Endodermal cell (in vitro differentiated cells): ENCODE measurements around the gene FTO. TPM values are rescaled to one million over a fixed set of nuclear protein-coding genes. Genes with fewer than 3 reads are reported as not detected.
A peak's percentile ranks its signal among the peaks of the same experiment; 100 is the strongest.

ENCODE experiments used
- DNase-seq: peaks from one replicate; pipeline ENCODE4 v3.0.0-alpha.2; 2017
- H3K27ac ChIP-seq: 2 replicates; pipeline ENCODE4 v1.5.1; 2013; ENCODE audit warnings: mild to moderate bottlenecking, low read depth, low read length, moderate library complexity
- H3K27me3 ChIP-seq: 2 replicates; pipeline ENCODE4 v1.6.1; 2013; ENCODE audit warnings: mild to moderate bottlenecking, low read length, moderate library complexity; ENCODE audit not compliant: insufficient read depth, control insufficient read depth, poor library complexity, severe bottlenecking
- H3K36me3 ChIP-seq: 2 replicates; pipeline ENCODE4 v1.7.0; 2013; ENCODE audit warnings: mild to moderate bottlenecking, low read length, moderate library complexity; ENCODE audit not compliant: control insufficient read depth, insufficient read depth
- H3K4me1 ChIP-seq: one replicate; pipeline ENCODE4 v1.7.0; 2013; ENCODE audit warnings: low read length; ENCODE audit not compliant: control insufficient read depth, insufficient read depth
- H3K4me3 ChIP-seq: 2 replicates; pipeline ENCODE4 v1.5.1; 2013; ENCODE audit warnings: mild to moderate bottlenecking, low read length, moderate library complexity
- H3K9ac ChIP-seq: 2 replicates; pipeline ENCODE4 v1.6.1; 2013; ENCODE audit warnings: mild to moderate bottlenecking, low read length, moderate library complexity; ENCODE audit not compliant: poor library complexity, severe bottlenecking; ENCODE audit errors: extremely low read depth
- H3K9me3 ChIP-seq: 2 replicates; pipeline ENCODE4 v1.6.1; 2013; ENCODE audit warnings: mild to moderate bottlenecking, low read length, moderate library complexity; ENCODE audit not compliant: control insufficient read depth
- H3K27ac Mint-ChIP-seq: 2 replicates; pipeline ENCODE4 v1.8.0; 2020; ENCODE audit warnings: mixed read lengths
- H3K27me3 Mint-ChIP-seq: 2 replicates; pipeline ENCODE4 v1.8.0; 2021; ENCODE audit warnings: mild to moderate bottlenecking, mixed read lengths; ENCODE audit not compliant: insufficient read depth
- H3K36me3 Mint-ChIP-seq: 2 replicates; pipeline ENCODE4 v1.8.0; 2020; ENCODE audit warnings: low read depth, mixed read lengths
- H3K4me1 Mint-ChIP-seq: 2 replicates; pipeline ENCODE4 v1.8.0; 2020; ENCODE audit warnings: mixed read lengths
- H3K4me3 Mint-ChIP-seq: 2 replicates; pipeline ENCODE4 v1.8.0; 2020; ENCODE audit warnings: mild to moderate bottlenecking, moderate library complexity, mixed read lengths
- H3K9me3 Mint-ChIP-seq: 2 replicates; pipeline ENCODE4 v1.8.0; 2020; ENCODE audit warnings: mild to moderate bottlenecking, mixed read lengths
- CTCF ChIP-seq: fragments of 200-600 bp; sonication (generic); conservative IDR thresholded peaks from 2 replicates; pipeline ENCODE4 v1.5.0; 2021; ENCODE audit warnings: antibody characterized with exemption, mild to moderate bottlenecking
- WGBS, 2 experiments: methylation state at CpG; one replicate each; pipeline versions ENCODE4 v1.1.5 to v1.1.7; 2013; ENCODE audit warnings: missing lambda C conversion rate in 2 of 2, mixed read lengths in 1 of 2; ENCODE audit not compliant: insufficient coverage in 1 of 2, insufficient read length in 1 of 2; 5-methylcytosine and 5-hydroxymethylcytosine counted together
- total RNA-seq, 2 donors: library from RNA; stranded (reverse); fragmentation: NEBNext Ultra II Directional in 1 of 2; extraction: Animal tissue kit (Norgen Biotek cat#: 25700) in 1 of 2; gene quantifications; 2 replicates in 1 of 2; 3 replicates in 1 of 2; pipeline ENCODE4 v1.2.1, GENCODE V29; 2021

The FTO gene
- total RNA-seq, 2 donors from 2014 or later, result 80.3 to 102 TPM

DNA sequence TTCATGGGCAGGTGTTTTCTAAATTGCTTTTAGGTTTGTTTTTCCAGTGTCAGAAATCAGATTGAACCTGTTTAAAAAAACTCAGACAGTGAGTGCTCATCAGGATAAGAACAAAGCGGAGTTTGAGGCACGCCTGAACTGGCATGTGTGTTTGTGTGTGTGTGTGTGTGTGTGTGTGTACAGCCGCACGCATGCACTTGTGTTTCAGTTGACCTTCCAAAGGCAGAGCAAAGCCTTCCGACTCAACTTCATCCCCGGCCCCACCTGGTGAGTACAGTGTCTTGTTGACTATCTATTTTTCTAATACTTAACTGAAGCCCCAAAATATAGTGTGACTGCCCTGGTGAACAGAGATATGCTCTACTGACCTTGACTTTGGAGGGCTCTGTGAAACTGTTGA is 357.5 kb downstream of the FTO start:
- no peaks in the 10 kb centered on the region for H3K9me3 Mint-ChIP-seq
- H3K27me3 ChIP-seq, result no peaks in the 10 kb centered on the region
- no peak overlapping the region for H3K27ac Mint-ChIP-seq
- H3K27ac ChIP-seq, result no peak overlapping the region
- TF ChIP-seq CTCF, result no peak
- no peak for DNase-seq
- no peak overlapping the region for H3K4me3 Mint-ChIP-seq
- no peak overlapping the region for H3K4me3 ChIP-seq
- peaks cover 10% of the 10 kb centered on the region for H3K4me1 ChIP-seq
- no peaks in the 10 kb centered on the region for H3K36me3 ChIP-seq
- 80 to 86% methylated on average over 1 to 6 of the region's 6 CpGs for WGBS, 2 experiments
- no peaks in the 10 kb centered on the region for H3K36me3 Mint-ChIP-seq
- peaks cover 19% of the 10 kb centered on the region for H3K4me1 Mint-ChIP-seq
- H3K9me3 ChIP-seq, result no peaks in the 10 kb centered on the region
- no peaks in the 10 kb centered on the region for H3K27me3 Mint-ChIP-seq
- H3K9ac ChIP-seq, result no peak overlapping the region

GRCh38 chr16:54062361-54063278 is 358.7 kb downstream of the FTO start:
- Mint-ChIP-seq H3K9me3 (no peaks in the 10 kb centered on the region), H3K36me3 (no peaks in the 10 kb centered on the region), H3K4me1 (peaks cover 19% of the 10 kb centered on the region), H3K4me3 (no peak overlapping the region), H3K27ac (no peak overlapping the region), H3K27me3 (no peaks in the 10 kb centered on the region)
- peaks cover 8% of the 10 kb centered on the region for H3K4me1 ChIP-seq
- no peaks in the 10 kb centered on the region for H3K9me3 ChIP-seq
- no peak overlapping the region for H3K9ac ChIP-seq
- peak; percentile 86 for DNase-seq
- no peak overlapping the region for H3K27ac ChIP-seq
- no peaks in the 10 kb centered on the region for H3K27me3 ChIP-seq
- H3K36me3 ChIP-seq, result no peaks in the 10 kb centered on the region
- 69 to 95% methylated on average over 6 to 13 of the region's 13 CpGs for WGBS, 2 experiments
- peak; percentile 47 for TF ChIP-seq CTCF
- H3K4me3 ChIP-seq, result no peak overlapping the region

DNA sequence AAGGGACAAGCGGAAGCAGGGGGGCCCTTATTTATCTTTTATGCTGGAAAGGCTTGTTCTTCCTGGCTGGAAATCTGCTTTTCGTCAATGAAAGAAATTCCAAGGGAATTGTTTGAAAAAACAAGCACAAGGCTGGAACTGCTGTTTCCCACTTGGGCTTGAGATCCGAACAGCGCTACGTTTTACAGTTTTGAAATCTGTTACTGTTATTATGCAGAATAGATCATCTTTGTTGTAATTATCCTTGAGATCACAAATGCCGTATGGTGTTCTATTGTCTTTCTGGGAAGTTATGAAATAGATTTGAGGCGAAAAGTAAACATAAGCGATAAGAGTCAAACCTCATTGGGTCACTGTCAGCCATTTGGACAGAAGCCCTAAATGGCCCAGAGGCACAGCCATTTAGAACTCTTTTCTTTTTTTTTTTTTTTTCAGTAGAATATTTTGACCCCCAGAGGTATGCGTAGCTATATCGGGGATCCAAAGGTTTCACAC is 359.4 kb downstream of the FTO start:
- Histone ChIP-seq H3K9ac (no peak overlapping the region), H3K36me3 (no peaks in the 10 kb centered on the region), H3K27me3 (no peaks in the 10 kb centered on the region), H3K4me3 (no peak overlapping the region), H3K27ac (no peak overlapping the region), H3K9me3 (no peaks in the 10 kb centered on the region), H3K4me1 (peaks cover 8% of the 10 kb centered on the region)
- peaks cover 23% of the 10 kb centered on the region for H3K4me1 Mint-ChIP-seq
- H3K36me3 Mint-ChIP-seq, result no peaks in the 10 kb centered on the region
- no peak for DNase-seq
- WGBS, 2 experiments, result 96 to 100% methylated on average over 8 to 10 of the region's 10 CpGs
- no peak for TF ChIP-seq CTCF
- H3K4me3 Mint-ChIP-seq, result no peak overlapping the region
- H3K27ac Mint-ChIP-seq, result no peak overlapping the region
- no peaks in the 10 kb centered on the region for H3K9me3 Mint-ChIP-seq
- H3K27me3 Mint-ChIP-seq, result no peaks in the 10 kb centered on the region
